Aorta (tissue), 5 donors: ENCODE results near the gene RNF126. TPM values are rescaled to one million over a fixed set of nuclear protein-coding genes. Genes with fewer than 3 reads are reported as not detected.

Experiments
- ATAC-seq: fragments of 200-7000 bp; cut with Tn5 transposase; one replicate; pipeline ENCODE4 v1.9.1; 2022; ENCODE audit warnings: moderate library complexity; ENCODE audit not compliant: low FRiP score
- DNase-seq, 2 donors: peaks; one replicate each; pipeline ENCODE4 v3.0.0-alpha.2; 2020
- H3K27ac ChIP-seq, 2 donors: one replicate each; pipeline ENCODE4 v1.5.1; 2013; ENCODE audit warnings: low read length in 2 of 2, mild to moderate bottlenecking in 2 of 2, moderate library complexity in 2 of 2, control low read depth in 1 of 2, inconsistent platforms in 1 of 2, low read depth in 1 of 2
- H3K27me3 ChIP-seq, 2 donors: one replicate each; pipeline ENCODE4 v1.6.1; 2013; ENCODE audit warnings: control low read depth in 1 of 2, low read length in 1 of 2, mild to moderate bottlenecking in 1 of 2, moderate library complexity in 1 of 2; ENCODE audit not compliant: insufficient read depth in 2 of 2, control insufficient read depth in 1 of 2
- H3K36me3 ChIP-seq, 2 donors: one replicate each; pipeline ENCODE4 v1.6.1; 2013; ENCODE audit warnings: control low read depth in 1 of 2, low read length in 1 of 2, mild to moderate bottlenecking in 1 of 2; ENCODE audit not compliant: insufficient read depth in 2 of 2, control insufficient read depth in 1 of 2
- H3K4me1 ChIP-seq, 2 donors: one replicate each; pipeline ENCODE4 v1.6.1; 2013; ENCODE audit warnings: low read length in 2 of 2, control low read depth in 1 of 2, mild to moderate bottlenecking in 1 of 2, moderate library complexity in 1 of 2; ENCODE audit not compliant: insufficient read depth in 2 of 2, control insufficient read depth in 1 of 2
- H3K4me3 ChIP-seq, 2 donors: one replicate each; pipeline ENCODE4 v1.5.1; 2013; ENCODE audit warnings: low read length in 2 of 2, control low read depth in 1 of 2, mild to moderate bottlenecking in 1 of 2
- H3K9me3 ChIP-seq: one replicate; pipeline ENCODE4 v1.6.1; 2013; ENCODE audit warnings: mild to moderate bottlenecking, low read length; ENCODE audit not compliant: control insufficient read depth
- WGBS, 2 donors: extraction: QIAGEN DNeasy Blood & Tissue Kit; methylation state at CpG; one replicate each; pipeline ENCODE4 v1.1.7; 2013; 5-methylcytosine and 5-hydroxymethylcytosine counted together
- intact Hi-C, 2 donors: fragments of 100-400 bp; cut with DNase I; formaldehyde crosslinking; loops; one replicate each; pipeline versions ENCODE4 v1.14.2 to v1.15.0; 2022
- long read RNA-seq, 2 donors: library from polyadenylated mRNA; unstranded; transcript quantifications; one replicate each; pipeline ENCODE4 v2.0.0, GENCODE V29; 2020 to 2021
- polyA plus RNA-seq, 2 donors: library from polyadenylated mRNA; stranded (reverse); fragments of 200-250 nt; gene quantifications; one replicate each; pipeline ENCODE4 v1.2.3, GENCODE V29; 2013
- total RNA-seq, 2 donors: library from RNA; stranded (reverse); fragmentation: NEBNext Ultra II Directional; extraction: Animal tissue kit (Norgen Biotek cat#: 25700); gene quantifications; one replicate each; pipeline ENCODE4 v1.2.1, GENCODE V29; 2021
- donor health status: healthy with polysubstance abuse.
- donor health status: Bipolar disorder and iron deficiency.
- donor health status: DM: no; HTN: no; CAD: no.
- donor health status: DM: no; HTN: no; CAD: no.
- donor health status: DM: yes; HTN: yes; CAD: no.

Gene RNF126
- total RNA-seq (10 to 100 TPM; 26.7 to 26.9 TPM), polyA plus RNA-seq (10 to 100 TPM; 18.3 to 38.5 TPM)
- long read RNA-seq, donor 1, transcript RNF126-201 (9 exons, 1,694 nt), result major isoform, 27 of 44 reads
- long read RNA-seq, donor 1, partial matches to known transcripts, result 5 of 44 reads
- long read RNA-seq, donor 1, other reads (novel, unspliced or antisense), result 8 of 44 reads
- long read RNA-seq, donor 2, transcript RNF126-201 (9 exons, 1,694 nt), result major isoform, 22 of 41 reads
- long read RNA-seq, donor 2, partial matches to known transcripts, result 10 of 41 reads
- long read RNA-seq, donor 2, other reads (novel, unspliced or antisense), result 5 of 41 reads

DNA sequence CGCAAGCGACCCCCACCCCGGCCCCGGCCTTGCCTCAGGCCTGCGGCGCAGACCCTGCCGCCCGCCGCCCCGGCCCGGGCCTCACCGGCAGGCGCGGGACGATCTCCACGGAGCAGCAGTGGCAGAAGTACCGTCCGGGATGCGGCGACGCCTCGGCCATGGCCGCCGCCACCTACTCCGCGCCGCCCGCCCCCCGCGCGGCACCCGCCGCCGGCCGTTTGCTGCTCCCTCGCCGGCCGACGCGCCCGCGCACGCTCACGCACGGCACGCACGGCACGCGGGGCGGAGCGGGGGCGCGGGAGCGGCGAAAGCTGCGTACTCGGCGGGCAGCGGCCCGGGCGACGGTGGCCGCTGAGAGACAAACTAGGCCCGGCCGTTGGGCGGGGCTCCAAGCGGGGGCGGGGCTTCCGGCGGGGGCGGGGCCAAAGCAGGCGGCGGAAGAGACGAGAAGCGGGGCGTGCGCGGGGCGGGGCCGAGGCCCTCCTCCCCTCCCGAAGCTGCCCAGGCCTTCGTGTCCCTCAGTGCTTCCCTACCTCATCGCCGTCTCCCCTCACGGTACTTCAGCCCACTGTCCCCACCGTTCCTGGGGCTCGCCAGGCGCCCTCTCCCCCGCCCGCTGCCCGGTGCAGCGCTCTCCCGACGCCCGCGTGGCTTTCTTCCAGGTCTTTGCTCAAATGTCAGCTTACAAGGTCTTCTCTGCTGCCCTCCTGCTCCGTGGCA lies at the start of gene RNF126:
RNF126 (minus strand) TSS at position 253 of the 720 bp plus-strand sequence; CDS start at position 160, 93 bp downstream.
- no peaks in the 10 kb centered on the region for H3K4me1 ChIP-seq
- ATAC-seq, result peak; percentile 90
- intact Hi-C loops, result loop anchor here in 1 of 2 donors (2.0 to 10.0 kb wide), 3 partner anchors 18 to 262 kb away; partner anchors contain the start of genes ARID3A and PTBP1

GRCh38 chr19:711254-711653 lies 48.2 kb upstream of the RNF126 start:
- peaks cover 4% of the 10 kb centered on the region for H3K9me3 ChIP-seq
- ATAC-seq (no peak), DNase-seq (no peak)
- H3K27ac ChIP-seq, result no peak overlapping the region
- no peaks in the 10 kb centered on the region for H3K27me3 ChIP-seq
- WGBS, 2 donors, result 78 to 86% methylated on average over 8 of the region's 8 CpGs
- intact Hi-C loops, result no loop called here
- H3K4me3 ChIP-seq, result no peak overlapping the region
- H3K36me3 ChIP-seq, result no peaks in the 10 kb centered on the region
- no peaks in the 10 kb centered on the region for H3K4me1 ChIP-seq

More for the DNA sequence above, at the start of gene RNF126:
- peak; percentile 94 to 98 for DNase-seq
- Histone ChIP-seq H3K4me3 (peak within 1 kb of the TSS; percentile 36 to 94), H3K36me3 (no peaks in the 10 kb centered on the region), H3K9me3 (no peaks in the 10 kb centered on the region), H3K27ac (peak within 1 kb of the TSS in 1 of 2 donors; percentile 65), H3K27me3 (no peaks in the 10 kb centered on the region)
- WGBS, 2 donors, result 1 to 2% methylated on average over 60 to 97 of the region's 97 CpGs

DNA sequence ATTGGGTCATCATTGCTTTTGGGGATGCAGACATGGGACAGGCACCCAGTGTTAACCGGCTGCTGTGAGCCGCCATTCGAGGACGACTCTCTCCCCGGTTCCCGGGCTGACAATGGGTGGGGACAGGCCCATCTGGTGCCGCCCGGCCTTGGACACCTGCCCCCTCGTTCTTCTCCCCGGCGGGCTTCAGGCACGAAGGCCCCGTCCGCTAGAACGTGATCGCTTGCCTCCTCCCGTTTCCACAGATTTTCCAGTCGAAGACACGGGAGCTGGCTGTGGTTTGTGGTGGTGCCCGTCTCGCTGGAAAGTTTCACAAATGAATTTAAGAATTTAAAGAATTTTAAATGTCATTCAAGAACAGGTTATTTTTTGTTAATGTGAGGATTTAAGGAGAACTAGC lies 47.8 kb upstream of the RNF126 start:
- Histone ChIP-seq H3K4me3 (no peak overlapping the region), H3K36me3 (no peaks in the 10 kb centered on the region), H3K27me3 (no peaks in the 10 kb centered on the region), H3K9me3 (peaks cover 4% of the 10 kb centered on the region), H3K27ac (no peak overlapping the region), H3K4me1 (no peaks in the 10 kb centered on the region)
- 55 to 68% methylated on average over 21 of the region's 21 CpGs for WGBS, 2 donors
- DNase-seq (no peak), ATAC-seq (no peak)
- intact Hi-C loops, result no loop called here

DNA sequence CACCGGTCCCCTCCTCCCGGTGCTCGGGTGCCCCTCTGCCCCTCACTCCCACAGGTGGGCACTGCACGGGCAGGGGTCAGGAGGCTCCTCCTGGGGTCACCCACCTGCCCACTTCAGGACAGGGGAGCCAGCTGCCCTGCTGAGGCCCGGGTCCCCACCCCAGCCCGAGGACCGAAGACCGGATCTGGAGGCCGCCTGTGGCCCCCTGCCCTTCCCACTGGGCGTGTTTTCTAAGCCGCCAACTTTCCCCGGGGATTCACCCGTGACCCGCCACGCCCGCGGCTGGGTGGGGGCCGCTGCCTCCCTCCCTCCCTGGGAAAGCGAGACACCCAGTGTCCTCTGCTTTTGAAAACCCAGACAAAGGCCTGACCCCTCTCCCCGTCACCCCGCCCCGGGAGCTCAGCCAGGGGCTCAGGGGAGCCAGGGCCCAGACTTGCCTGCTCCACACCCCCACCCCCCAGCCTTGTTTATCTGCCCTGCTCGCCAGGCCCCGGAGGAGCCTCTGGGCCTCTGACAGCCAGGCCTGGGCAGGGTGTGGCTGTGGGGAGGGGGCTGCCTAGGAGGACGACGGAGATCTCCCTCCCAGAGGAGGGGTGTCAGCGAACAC lies 47.1 kb upstream of the RNF126 start:
- ATAC-seq (peak; percentile 58), DNase-seq (peak in 1 of 2 donors; percentile 66)
- no peak overlapping the region for H3K4me3 ChIP-seq
- intact Hi-C loops, result no loop called here
- 12 to 18% methylated on average over 22 to 27 of the region's 27 CpGs for WGBS, 2 donors
- no peaks in the 10 kb centered on the region for H3K27me3 ChIP-seq
- H3K9me3 ChIP-seq, result peaks cover 2% of the 10 kb centered on the region
- no peak overlapping the region for H3K27ac ChIP-seq
- no peaks in the 10 kb centered on the region for H3K36me3 ChIP-seq
- no peaks in the 10 kb centered on the region for H3K4me1 ChIP-seq

DNA sequence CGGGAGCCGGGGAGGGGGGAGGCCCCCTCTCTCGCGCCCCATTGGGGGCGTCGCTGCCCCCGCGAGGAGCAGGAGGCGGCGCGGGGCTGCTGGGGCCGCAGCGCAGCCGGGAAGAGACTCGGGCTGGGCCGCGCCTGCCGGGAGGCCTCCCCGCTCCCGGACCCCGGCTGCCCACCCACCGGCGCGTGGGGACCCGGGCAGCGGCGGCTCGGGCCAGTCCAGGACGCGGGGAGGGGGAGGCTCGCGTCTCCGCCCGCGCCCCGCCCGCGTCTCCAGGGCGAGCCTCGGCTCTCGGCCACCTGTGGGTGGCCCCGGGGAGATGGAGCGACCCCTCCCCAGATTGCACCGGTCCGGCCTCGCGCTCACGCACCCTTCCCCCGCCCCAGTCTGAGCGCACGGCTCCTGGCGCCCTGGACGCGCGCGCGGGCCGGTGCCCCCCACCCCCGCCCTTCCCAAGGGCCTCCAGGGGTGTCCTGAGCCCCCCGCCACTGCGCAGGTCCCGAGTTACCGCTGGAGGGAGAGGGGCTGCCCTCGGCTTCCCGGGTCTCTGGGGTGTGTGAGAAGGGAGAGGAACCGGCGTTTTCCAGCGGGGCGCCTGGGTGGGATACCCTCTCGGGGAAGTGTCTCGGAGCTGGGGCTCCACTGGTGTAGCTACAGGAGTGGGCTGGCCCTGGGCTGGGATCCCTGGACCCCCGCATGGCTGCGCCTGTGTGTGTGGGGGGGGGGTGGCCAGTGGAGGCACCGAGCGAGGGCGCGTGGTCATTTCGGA lies 46.4 kb upstream of the RNF126 start:
- Histone ChIP-seq H3K4me1 (no peaks in the 10 kb centered on the region), H3K27ac (no peak overlapping the region), H3K27me3 (no peaks in the 10 kb centered on the region), H3K9me3 (peaks cover 2% of the 10 kb centered on the region), H3K36me3 (no peaks in the 10 kb centered on the region), H3K4me3 (peak overlapping the region in 1 of 2 donors; percentile 8)
- WGBS, 2 donors, result 1 to 3% methylated on average over 40 to 78 of the region's 78 CpGs
- ATAC-seq (peak; percentile 41), DNase-seq (no peak)
- intact Hi-C loops, result no loop called here

GRCh38 chr19:708154-709143 lies 45.4 kb upstream of the RNF126 start, which contains the start of gene PALM:
TSS of gene PALM (plus strand) at chr19:708935. CDS start at chr19:709147, 212 bp downstream.
- intact Hi-C loops, result no loop called here
- Histone ChIP-seq H3K36me3 (no peaks in the 10 kb centered on the region), H3K27ac (no peak within 1 kb of the TSS), H3K27me3 (peaks cover 0 to 2% of the 10 kb centered on the region in 2 donors), H3K9me3 (peaks cover 2% of the 10 kb centered on the region), H3K4me3 (peak within 1 kb of the TSS; percentile 8 to 14), H3K4me1 (no peaks in the 10 kb centered on the region)
- DNase-seq (no peak), ATAC-seq (no peak)
- 4 to 19% methylated on average over 19 to 93 of the region's 93 CpGs for WGBS, 2 donors

- Histone ChIP-seq H3K9me3 (peaks cover 2% of the 10 kb centered on the region), H3K4me3 (no peak overlapping the region), H3K4me1 (no peaks in the 10 kb centered on the region), H3K27ac (no peak overlapping the region), H3K27me3 (peaks cover 0 to 2% of the 10 kb centered on the region in 2 donors), H3K36me3 (no peaks in the 10 kb centered on the region)
- 41 to 43% methylated on average over 14 of the region's 14 CpGs for WGBS, 2 donors
- no peak for DNase-seq
- ATAC-seq, result no peak
- intact Hi-C loops, result no loop called here
These were observed 41.4 kb upstream of the RNF126 start for GRCh38 chr19:704447-704741.
